GM19324 (cell line): ENCODE data around the gene FZD1.
"Not testable (repeated sequence)": the region's sequence is repeated elsewhere in the genome, so short reads cannot be mapped to it uniquely, and the experiment has no call there.

Experiments
- ATAC-seq: cut with Tn5 transposase; IDR thresholded peaks from one replicate; pipeline ENCODE4 v1.9.1; 2021; ENCODE audit warnings: mild to moderate bottlenecking, moderate library complexity; ENCODE audit not compliant: unreplicated experiment, low FRiP score

FZD1 gene

GRCh38 chr7:91294639-91295220, 30.5 kb downstream of the FZD1 start:
- no peak for ATAC-seq

GRCh38 chr7:91295576-91295975, 31.3 kb downstream of the FZD1 start:
- no peak for ATAC-seq

GRCh38 chr7:91297939-91298338, 33.7 kb downstream of the FZD1 start:
- ATAC-seq, result no peak

GRCh38 chr7:91299952-91300775, 35.9 kb downstream of the FZD1 start:
- no peak for ATAC-seq

GRCh38 chr7:91302794-91303193, 38.6 kb downstream of the FZD1 start:
- ATAC-seq, result no peak

- ATAC-seq, result no peak
Measured at GRCh38 chr7:91306266-91306665, 42.0 kb downstream of the FZD1 start.

GRCh38 chr7:91307467-91307866, 43.2 kb downstream of the FZD1 start:
- no peak for ATAC-seq

GRCh38 chr7:91308191-91308590, 44.0 kb downstream of the FZD1 start:
- not testable (repeated sequence) for ATAC-seq

GRCh38 chr7:91310830-91311460, 46.7 kb downstream of the FZD1 start:
- ATAC-seq, result no peak

GRCh38 chr7:91311839-91312238, 47.6 kb downstream of the FZD1 start:
- no peak for ATAC-seq

GRCh38 chr7:91313113-91313512, 48.9 kb downstream of the FZD1 start:
- ATAC-seq, result no peak

- no peak for ATAC-seq
Measured at GRCh38 chr7:91314591-91315323, 50.5 kb downstream of the FZD1 start.

GRCh38 chr7:91316426-91316825, 52.2 kb downstream of the FZD1 start:
- no peak for ATAC-seq

GRCh38 chr7:91319351-91319750, 55.1 kb downstream of the FZD1 start:
- no peak for ATAC-seq

GRCh38 chr7:91320366-91321078, 56.3 kb downstream of the FZD1 start:
- no peak for ATAC-seq
